Measurements from ENCODE around the gene TBXAS1. TPM values are rescaled to one million over a fixed set of nuclear protein-coding genes. Genes with fewer than 3 reads are reported as not detected.

Gene TBXAS1
- total and polyA plus RNA-seq, 2 of the 8 experiments (the other 6 are each of a cell fraction or from before 2014, with no cell fraction given), result 0.86 to 2.1 TPM

- Histone ChIP-seq H2BK5ac (ENCODE audit: low read depth, low read length) (no peak overlapping the region), H2BK20ac (ENCODE audit: low read length) (no peak overlapping the region), H2BK12ac (ENCODE audit: low read depth, low read length) (no peak overlapping the region), H2AFZ (ENCODE audit: low read length) (no peak overlapping the region), H3K36me3 (ENCODE audit: control insufficient read depth in 2 of 4, insufficient read depth in 4 of 4, low read length in 3 of 4) (no peaks in the 10 kb centered on the region), H3K4ac (replicated peaks; ENCODE audit: insufficient read length, low read depth, low read length) (no peak overlapping the region), H3K79me1 (ENCODE audit: low read depth, low read length) (no peaks in the 10 kb centered on the region), H4K8ac (ENCODE audit: extremely low read depth, insufficient read depth, low read length) (no peak overlapping the region), H4K5ac (ENCODE audit: insufficient read length, low read depth, low read length) (no peak overlapping the region), H3K27ac (ENCODE audit: low read depth, low read length) (no peak overlapping the region), H3K79me2 (ENCODE audit: control insufficient read depth in 1 of 2, insufficient read depth in 2 of 2, low read length in 2 of 2) (no peaks in the 10 kb centered on the region), H4K20me1 (replicated peaks in 1 of 2; ENCODE audit: control insufficient read depth in 1 of 2, insufficient read depth in 2 of 2, low read length in 2 of 2) (no peaks in the 10 kb centered on the region), H3K23me2 (ENCODE audit: low read depth, low read length) (peaks cover 5% of the 10 kb centered on the region; the same call in 1 of the 2 replicates), H3K14ac (ENCODE audit: insufficient read length) (no peak overlapping the region), H3K4me3 (ENCODE audit: extremely low read depth in 1 of 4, insufficient read depth in 2 of 4, low read depth in 3 of 4, low read length in 4 of 4) (peak overlapping the region in 1 of 4 experiments; percentile 66; a peak in 2 of 8 replicates), H3K4me2 (ENCODE audit: insufficient read depth in 1 of 2, low read depth in 2 of 2, low read length in 2 of 2) (peak overlapping the region in 1 of 2 experiments; percentile 77; a peak in 1 of 4 replicates), H3K56ac (replicated peaks; ENCODE audit: insufficient read length, low read depth, low read length) (no peak overlapping the region), H3K9ac (replicated peaks in 1 of 4; ENCODE audit: extremely low read depth in 1 of 4, low read depth in 3 of 4, low read length in 3 of 4) (no peak overlapping the region), H2BK120ac (replicated peaks; ENCODE audit: low read depth, low read length) (no peak overlapping the region), H2BK15ac (ENCODE audit: low read length) (no peak overlapping the region; the same call in 1 of the 2 replicates), H3K4me1 (replicated peaks in 1 of 4; ENCODE audit: control insufficient read depth in 3 of 4, insufficient read depth in 4 of 4, low read length in 3 of 4) (peaks cover 0 to 2% (median 0%) of the 10 kb centered on the region in 4 experiments; a peak in 2 of 7 replicates), H2AK5ac (ENCODE audit: low read depth, low read length) (no peak overlapping the region), H3K9me3 (ENCODE audit: insufficient read depth in 2 of 2, low read depth in 1 of 2, low read length in 1 of 2) (no peaks in the 10 kb centered on the region), H3K18ac (ENCODE audit: extremely low read depth, low read length) (no peak overlapping the region), H3K23ac (ENCODE audit: insufficient read length) (no peak overlapping the region), H4K91ac (replicated peaks; ENCODE audit: insufficient read length, low read length) (no peak overlapping the region), H3K27me3 (replicated peaks in 1 of 4; ENCODE audit: control insufficient read depth in 3 of 4, extremely low read depth in 1 of 4, insufficient read depth in 3 of 4, low read length in 3 of 4) (peaks cover 0 to 29% (median 24%) of the 10 kb centered on the region in 4 experiments; a peak in 6 of 7 replicates)
- CTCF ChIA-PET (ENCODE audit: partially characterized antibody), result interaction anchor here (0.6 to 1.3 kb wide), 2 partner anchors 18 to 492 kb away, joined by 4 read pairs; no protein-coding TSS in a partner anchor
- WGBS, 2 experiments (ENCODE audit: extremely low coverage in 1 of 2, insufficient coverage in 1 of 2, insufficient read length in 1 of 2, insufficient replicate concordance in 2 of 2, low coverage in 1 of 2, low lambda C conversion rate in 2 of 2, missing lambda C conversion rate in 1 of 2), result 75% methylated on average over 2 of the region's 2 CpGs; no CpG with 5 or more reads in 1 of the 2 experiments
- TF ChIP-seq SP4 (IDR thresholded peaks at IDR 0.05; ENCODE audit: low read length), result no peak
- TF ChIP-seq SIN3A (conservative IDR thresholded peaks at IDR 0.05 in 1 of 2, IDR thresholded peaks at IDR 0.05 in 1 of 2; ENCODE audit: low read depth in 1 of 2, low read length in 2 of 2), result no peak
- DNase-seq (ENCODE audit: low read depth in 1 of 2, low spot score in 2 of 2), result no peak
- POLR2A ChIA-PET (ENCODE audit: partially characterized antibody), result no interaction called here
- no peak for FAIRE-seq
Observed at GRCh38 chr7:140061607-140061930, 232.5 kb downstream of the TBXAS1 start.

Data from H1 (cell line).